Muscle of leg (tissue), 11 donors: ENCODE data around the gene MRPL48. TPM values are rescaled to one million over a fixed set of nuclear protein-coding genes. Genes with fewer than 3 reads are reported as not detected.

Experiments used
- DNase-seq: peaks from one replicate; pipeline ENCODE4 v3.0.0; 2013
- H3K27ac ChIP-seq: one replicate; pipeline ENCODE4 v1.5.1; 2013; ENCODE audit warnings: mild to moderate bottlenecking, low read length, control low read depth
- H3K27me3 ChIP-seq: one replicate; pipeline ENCODE4 v1.6.1; 2013; ENCODE audit warnings: low read length; ENCODE audit not compliant: control insufficient read depth, insufficient read depth
- H3K36me3 ChIP-seq: one replicate; pipeline ENCODE4 v1.6.1; 2013; ENCODE audit warnings: low read length; ENCODE audit not compliant: control insufficient read depth, insufficient read depth
- H3K4me1 ChIP-seq: one replicate; pipeline ENCODE4 v1.6.1; 2013; ENCODE audit warnings: low read length; ENCODE audit not compliant: control insufficient read depth, insufficient read depth
- H3K4me3 ChIP-seq: one replicate; pipeline ENCODE4 v1.5.1; 2013; ENCODE audit warnings: low read length, control low read depth
- H3K9me3 ChIP-seq: replicated peaks from 2 replicates; pipeline ENCODE4 v1.6.1; 2013; ENCODE audit warnings: low read depth, low read length; ENCODE audit not compliant: control insufficient read depth
- WGBS: methylation state at CpG from one replicate; pipeline ENCODE4 v1.1.5; 2013; ENCODE audit warnings: missing lambda C conversion rate; ENCODE audit not compliant: insufficient coverage; 5-methylcytosine and 5-hydroxymethylcytosine counted together
- polyA plus RNA-seq, 8 donors: library from polyadenylated mRNA; unstranded; fragments of 120-200 nt; gene quantifications; one replicate each; pipeline versions ENCODE4 v1.2.1 to v1.2.3, GENCODE V29; 2013; ENCODE audit warnings: inconsistent platforms in 1 of 8, low replicate concordance in 1 of 8; ENCODE audit not compliant: insufficient read length in 8 of 8, insufficient read depth in 1 of 8
- total RNA-seq: library from RNA; stranded (reverse); fragments of 120-200 nt; gene quantifications from one replicate; pipeline ENCODE4 v1.2.4, GENCODE V29; 2013

MRPL48 gene
- total and polyA plus RNA-seq, 9 donors: 31.8 to 48.8 (median 38.7) TPM

DNA sequence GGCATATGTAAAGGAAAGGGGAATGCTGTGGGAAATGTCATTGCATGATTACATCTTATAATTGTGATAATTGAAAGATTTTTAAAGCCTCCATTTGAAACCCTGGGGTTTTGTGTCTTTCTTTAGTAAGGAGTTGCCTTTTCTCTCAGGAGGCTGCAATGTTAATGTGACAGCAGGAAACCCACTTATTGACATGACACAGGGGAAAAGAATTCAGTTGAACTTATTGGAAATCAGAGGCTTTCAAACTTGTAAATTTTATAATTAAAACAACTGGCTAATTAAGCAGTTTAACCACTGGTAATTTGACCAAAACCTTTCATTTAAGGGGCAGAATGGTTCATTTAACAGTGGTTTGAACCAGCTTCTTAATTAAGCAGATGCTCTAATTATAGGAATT, 31.2 kb downstream of the MRPL48 start:
- Histone ChIP-seq H3K9me3 (no peaks in the 10 kb centered on the region), H3K4me3 (no peak overlapping the region), H3K4me1 (no peaks in the 10 kb centered on the region), H3K36me3 (peaks cover 5% of the 10 kb centered on the region), H3K27me3 (no peaks in the 10 kb centered on the region), H3K27ac (no peak overlapping the region)
- DNase-seq: no peak

DNA sequence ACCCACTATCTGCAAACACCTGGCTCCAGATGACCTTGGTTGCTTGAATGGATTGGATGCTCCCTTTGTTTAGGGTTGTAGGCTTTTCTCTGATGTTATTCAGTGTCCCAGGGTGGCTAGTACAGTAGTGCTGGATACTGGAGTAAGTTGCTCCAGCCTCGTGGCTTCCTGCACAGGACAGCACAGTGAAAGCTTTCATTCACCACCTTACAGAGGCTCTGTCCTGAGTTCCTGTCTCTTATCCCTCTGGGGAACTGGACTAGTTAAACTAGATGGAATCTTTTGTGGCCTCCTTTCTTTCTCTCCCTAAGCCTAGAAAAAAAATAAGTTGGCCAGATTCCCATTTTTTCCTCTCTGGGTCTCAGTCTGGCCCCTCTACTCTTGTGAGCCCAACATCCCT, 42.6 kb downstream of the MRPL48 start:
- Histone ChIP-seq H3K36me3 (peaks cover 40% of the 10 kb centered on the region), H3K4me3 (no peak overlapping the region), H3K27ac (no peak overlapping the region), H3K27me3 (no peaks in the 10 kb centered on the region), H3K4me1 (no peaks in the 10 kb centered on the region), H3K9me3 (no peaks in the 10 kb centered on the region)
- DNase-seq: no peak
- WGBS: no CpG with 5 or more reads among the region's 1 CpG

DNA sequence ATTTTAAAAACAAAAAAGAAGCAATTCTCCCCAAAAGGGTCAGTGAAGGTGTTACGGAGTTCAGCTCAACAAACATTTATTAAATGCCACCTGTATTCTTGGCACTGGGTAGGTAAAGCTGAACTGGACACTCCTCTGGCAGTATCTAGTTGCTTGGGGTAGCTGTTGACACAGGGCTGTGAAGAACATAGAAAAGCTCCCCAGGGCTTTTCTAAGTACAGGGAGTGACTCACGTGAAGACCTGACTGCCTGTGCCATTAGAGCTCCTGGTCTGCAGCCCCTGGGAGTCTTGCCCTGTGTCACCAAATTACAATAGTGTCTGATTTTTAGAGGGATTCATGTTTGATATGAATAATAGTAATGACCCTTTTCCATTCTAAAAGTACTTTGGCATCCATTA, 45.4 kb downstream of the MRPL48 start:
- H3K4me1 ChIP-seq: no peaks in the 10 kb centered on the region
- 57% methylated on average over 1 of the region's 2 CpGs for WGBS
- no peaks in the 10 kb centered on the region for H3K9me3 ChIP-seq
- no peak for DNase-seq
- H3K36me3 ChIP-seq: peaks cover 28% of the 10 kb centered on the region
- no peak overlapping the region for H3K27ac ChIP-seq
- H3K4me3 ChIP-seq: no peak overlapping the region
- H3K27me3 ChIP-seq: no peaks in the 10 kb centered on the region

DNA sequence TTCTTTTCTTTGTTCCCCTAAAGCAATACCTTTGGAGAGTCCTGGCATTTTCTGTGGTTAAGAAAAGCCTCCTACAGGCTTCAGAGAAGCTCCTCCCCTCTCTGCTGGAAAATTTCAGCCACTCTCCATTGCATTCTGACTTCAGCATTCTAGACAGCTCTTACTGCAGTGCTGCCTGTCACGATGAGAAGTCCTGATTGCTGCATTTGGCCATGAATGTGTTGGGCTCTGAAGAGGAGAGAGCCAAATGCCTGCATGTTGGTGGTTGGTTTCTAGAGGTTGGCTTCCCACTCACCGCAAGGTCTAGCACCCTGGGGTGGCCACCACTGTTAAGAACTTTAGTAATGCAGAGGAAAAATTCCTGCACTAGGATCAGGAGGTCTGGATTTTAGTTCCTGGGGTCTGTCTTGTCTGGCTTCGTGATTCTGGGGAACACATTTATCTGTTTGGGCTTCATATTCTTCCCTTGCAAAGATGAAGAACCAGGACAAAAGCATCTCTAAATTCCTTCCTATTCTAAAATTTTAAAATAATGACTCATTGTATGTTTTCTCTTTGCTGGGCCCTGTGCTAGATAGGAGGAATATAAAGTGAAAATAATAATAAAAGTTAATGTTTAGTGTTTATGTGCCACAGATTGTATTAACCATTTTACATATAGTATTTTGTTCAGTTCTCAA, 50.9 kb downstream of the MRPL48 start:
- 67% methylated on average over 1 of the region's 3 CpGs for WGBS
- Histone ChIP-seq H3K4me3 (no peak overlapping the region), H3K27ac (no peak overlapping the region), H3K4me1 (peaks cover 2% of the 10 kb centered on the region), H3K36me3 (peaks cover 7% of the 10 kb centered on the region), H3K27me3 (no peaks in the 10 kb centered on the region), H3K9me3 (no peaks in the 10 kb centered on the region)
- no peak for DNase-seq

DNA sequence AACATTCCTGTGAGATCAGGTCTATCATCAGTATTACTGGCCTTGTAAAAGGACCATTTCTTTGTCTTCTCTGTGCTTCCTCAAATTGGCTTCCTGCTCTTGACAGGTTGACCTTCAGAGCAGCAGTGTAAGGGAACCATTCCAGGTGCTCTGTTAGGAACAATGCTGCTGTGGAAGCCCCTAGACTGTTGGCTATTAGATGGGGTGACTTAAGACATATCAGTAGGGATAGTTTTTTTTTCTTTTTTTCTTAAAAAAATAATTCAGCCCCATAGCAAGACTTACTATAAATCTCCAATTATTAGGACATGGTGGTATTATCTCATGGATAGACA, 51.4 kb downstream of the MRPL48 start:
- H3K36me3 ChIP-seq: peaks cover 8% of the 10 kb centered on the region
- H3K4me1 ChIP-seq: peaks cover 2% of the 10 kb centered on the region
- no peak overlapping the region for H3K4me3 ChIP-seq
- no peak overlapping the region for H3K27ac ChIP-seq
- DNase-seq: no peak
- no peaks in the 10 kb centered on the region for H3K27me3 ChIP-seq
- H3K9me3 ChIP-seq: no peaks in the 10 kb centered on the region

DNA sequence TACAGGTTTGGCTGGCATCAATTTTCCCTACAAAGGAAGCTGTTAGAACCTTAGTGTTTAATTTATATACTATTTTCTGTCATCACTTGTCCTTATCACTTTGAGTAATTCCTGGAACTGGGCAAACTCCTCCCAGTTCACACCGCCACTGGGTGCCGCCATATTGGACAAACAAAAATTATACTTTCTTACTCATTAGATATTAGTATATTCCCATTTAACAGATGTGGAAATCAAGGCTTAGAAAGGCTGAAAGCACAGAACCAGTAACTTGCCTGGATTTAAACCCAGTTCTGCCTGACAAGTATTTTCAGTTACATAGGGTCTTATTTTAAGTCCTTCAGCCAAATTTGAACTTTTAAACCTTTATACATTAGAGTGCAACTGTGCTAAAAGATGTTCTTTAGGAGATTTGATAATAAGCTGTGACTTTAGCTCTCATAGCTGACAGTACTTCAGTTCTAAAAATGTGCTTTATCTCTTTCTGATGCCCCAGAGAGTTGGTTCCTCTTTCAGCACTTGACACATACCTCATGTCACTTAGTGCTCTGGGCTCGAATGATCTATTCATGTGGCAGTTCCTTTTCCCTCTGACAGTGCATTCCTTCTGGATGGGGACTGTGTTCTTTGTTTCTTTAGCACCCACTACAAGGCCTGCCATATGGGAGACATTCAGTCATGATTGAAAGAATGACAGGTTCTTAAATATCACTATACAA, 63.5 kb downstream of the MRPL48 start:
- DNase-seq: no peak
- H3K9me3 ChIP-seq: no peaks in the 10 kb centered on the region
- H3K27ac ChIP-seq: no peak overlapping the region
- H3K27me3 ChIP-seq: no peaks in the 10 kb centered on the region
- H3K4me3 ChIP-seq: no peak overlapping the region
- peaks cover 13% of the 10 kb centered on the region for H3K36me3 ChIP-seq
- WGBS: no CpG with 5 or more reads among the region's 3 CpGs
- H3K4me1 ChIP-seq: no peaks in the 10 kb centered on the region

DNA sequence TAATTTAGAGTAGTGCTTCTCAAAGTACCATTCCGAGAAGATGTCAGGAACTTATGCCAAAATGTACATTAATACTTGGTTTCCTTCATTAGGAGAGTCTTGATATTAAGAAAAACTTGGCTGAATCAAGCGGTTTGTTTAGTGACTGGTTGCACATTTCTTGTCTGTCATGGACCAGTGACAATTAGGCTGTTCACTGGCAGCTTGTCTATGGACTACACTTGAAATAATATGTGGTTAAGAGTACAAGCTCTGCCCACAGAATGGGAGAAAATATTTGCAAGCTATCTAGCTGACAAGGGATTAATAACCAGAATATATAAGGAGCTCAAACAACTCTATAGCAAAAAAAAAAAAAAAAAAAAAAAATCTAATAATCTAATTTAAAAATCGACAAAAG, 64.4 kb downstream of the MRPL48 start:
- Histone ChIP-seq H3K27ac (no peak overlapping the region), H3K27me3 (no peaks in the 10 kb centered on the region), H3K9me3 (no peaks in the 10 kb centered on the region), H3K4me3 (no peak overlapping the region), H3K36me3 (peaks cover 7% of the 10 kb centered on the region), H3K4me1 (no peaks in the 10 kb centered on the region)
- 83% methylated on average over 2 of the region's 3 CpGs for WGBS
- DNase-seq: no peak

DNA sequence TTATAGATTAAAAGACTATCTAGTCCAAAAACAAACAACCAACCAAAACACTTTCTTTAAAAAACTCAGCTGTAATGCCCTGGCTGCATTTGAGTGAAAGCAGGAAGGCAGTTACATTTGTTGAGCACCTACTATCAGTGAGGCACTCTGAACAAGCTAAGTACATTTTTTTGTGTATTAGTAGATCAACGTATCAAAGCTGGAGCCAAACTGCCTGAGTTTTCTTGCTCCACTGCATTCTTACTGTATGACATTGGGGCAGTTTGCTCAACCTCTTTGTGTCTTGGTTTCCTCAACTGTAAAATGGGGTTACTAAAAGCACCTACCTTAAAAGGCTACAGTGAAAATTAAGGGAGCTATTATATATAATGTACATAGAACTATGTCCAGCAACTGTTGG, 67.0 kb downstream of the MRPL48 start:
- Histone ChIP-seq H3K4me3 (no peak overlapping the region), H3K9me3 (no peaks in the 10 kb centered on the region), H3K27me3 (no peaks in the 10 kb centered on the region), H3K36me3 (peaks cover 11% of the 10 kb centered on the region), H3K4me1 (no peaks in the 10 kb centered on the region), H3K27ac (no peak overlapping the region)
- DNase-seq: no peak
- WGBS: no CpG with 5 or more reads among the region's 1 CpG

DNA sequence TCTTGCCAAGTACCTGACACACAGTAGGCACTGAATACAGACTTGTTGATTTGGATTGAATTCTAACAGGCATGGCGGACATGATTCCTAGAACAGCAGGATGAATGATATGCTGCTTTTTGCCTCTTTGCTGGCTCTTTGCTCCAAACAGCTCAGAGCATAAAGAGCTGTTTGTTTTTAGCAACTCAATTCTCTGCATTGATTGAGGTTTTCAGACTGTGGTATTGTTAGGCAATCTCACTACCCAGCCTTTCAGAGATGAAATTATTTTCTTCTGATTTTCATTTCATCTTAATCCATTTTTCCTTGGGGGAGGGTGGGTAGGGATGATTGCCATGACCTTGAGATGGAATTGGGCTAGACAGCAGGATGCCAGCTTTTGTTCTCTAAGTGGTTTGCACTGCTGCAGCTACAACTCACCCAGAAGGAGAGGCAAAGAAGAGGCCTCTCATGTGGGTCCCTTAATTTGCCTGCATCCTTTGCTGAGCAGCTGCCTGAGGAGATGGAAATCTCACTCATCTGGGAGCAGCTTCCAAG, 68.4 kb downstream of the MRPL48 start:
- peaks cover 8% of the 10 kb centered on the region for H3K36me3 ChIP-seq
- H3K9me3 ChIP-seq: no peaks in the 10 kb centered on the region
- DNase-seq: no peak
- H3K27ac ChIP-seq: no peak overlapping the region
- 100% methylated on average over 1 of the region's 1 CpG for WGBS
- no peaks in the 10 kb centered on the region for H3K4me1 ChIP-seq
- no peaks in the 10 kb centered on the region for H3K27me3 ChIP-seq
- H3K4me3 ChIP-seq: no peak overlapping the region

DNA sequence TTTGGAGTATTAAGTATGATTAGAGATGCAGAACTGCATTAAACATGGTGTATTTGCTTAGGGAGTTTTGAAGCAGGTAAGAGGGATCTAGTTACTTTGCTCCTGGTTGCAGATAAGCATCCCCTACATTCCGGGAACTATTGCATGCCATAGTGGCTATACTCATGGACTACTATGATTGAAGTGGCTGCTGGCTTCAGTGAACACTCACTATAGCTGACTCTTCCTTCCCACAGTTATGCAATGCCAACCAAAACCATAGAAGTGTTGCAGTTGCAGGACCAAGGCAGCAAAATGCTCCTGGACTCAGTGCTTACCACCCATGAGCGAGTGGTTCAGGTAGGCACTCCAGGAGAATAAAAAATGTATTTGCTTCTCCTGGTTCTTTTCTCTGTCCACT, 72.0 kb downstream of the MRPL48 start:
- DNase-seq: no peak
- Histone ChIP-seq H3K27me3 (no peaks in the 10 kb centered on the region), H3K9me3 (no peaks in the 10 kb centered on the region), H3K4me1 (no peaks in the 10 kb centered on the region), H3K4me3 (no peak overlapping the region), H3K27ac (no peak overlapping the region), H3K36me3 (peaks cover 21% of the 10 kb centered on the region)
- WGBS: no CpG with 5 or more reads among the region's 2 CpGs
